ENCODE results near the gene JAM2. TPM values are rescaled to one million over a fixed set of nuclear protein-coding genes. Genes with fewer than 3 reads are reported as not detected.

JAM2 gene
- total and polyA plus RNA-seq, 2 donors: 1.9 to 8.6 TPM

Other genes with a start within 250 kb of the JAM2 start
- gene MRPL39, start 31.8 kb upstream of the JAM2 start, total RNA-seq: 46.2 TPM
- 30.9 TPM for gene MRPL39, start 31.8 kb upstream of the JAM2 start, polyA plus RNA-seq
- gene ATP5PF, start 95.6 kb downstream of the JAM2 start, total RNA-seq: 128 TPM
- gene ATP5PF, start 95.6 kb downstream of the JAM2 start, polyA plus RNA-seq: 337 TPM
- 28.7 TPM for gene GABPA, start 95.7 kb downstream of the JAM2 start, total RNA-seq
- gene GABPA, start 95.7 kb downstream of the JAM2 start, polyA plus RNA-seq: 22.3 TPM